IPS DF 6.9 (cell line): Measurements from ENCODE around the gene CEMP1.

ENCODE experiments used
- DNase-seq: peaks from one replicate; pipeline ENCODE4 v3.0.0-alpha.2; 2013; ENCODE audit warnings: low read depth, low spot score
- H3K27ac ChIP-seq: one replicate; pipeline ENCODE4 v1.5.1; 2013; ENCODE audit warnings: low read length, control low read depth
- H3K27me3 ChIP-seq: 2 replicates; pipeline ENCODE4 v1.6.1; 2013; ENCODE audit warnings: mild to moderate bottlenecking, low read length; ENCODE audit not compliant: control insufficient read depth, insufficient read depth
- H3K36me3 ChIP-seq: 2 replicates; pipeline ENCODE4 v1.6.1; 2013; ENCODE audit warnings: low read length; ENCODE audit not compliant: control insufficient read depth, insufficient read depth
- H3K4me1 ChIP-seq: 2 replicates; pipeline ENCODE4 v1.6.1; 2013; ENCODE audit warnings: low read length; ENCODE audit not compliant: control insufficient read depth, insufficient read depth
- H3K4me3 ChIP-seq: 2 replicates; pipeline ENCODE4 v1.5.1; 2013; ENCODE audit warnings: mild to moderate bottlenecking, low read length
- H3K9me3 ChIP-seq: 2 replicates; pipeline ENCODE4 v1.6.1; 2013; ENCODE audit warnings: low read length, inconsistent platforms; ENCODE audit not compliant: control insufficient read depth, insufficient read depth
- WGBS: extraction: QIAGEN DNeasy Blood & Tissue Kit; methylation state at CpG from one replicate; pipeline ENCODE4 v1.1.7; 2013; ENCODE audit warnings: mixed read lengths, missing lambda C conversion rate; ENCODE audit not compliant: insufficient read length, insufficient coverage; 5-methylcytosine and 5-hydroxymethylcytosine counted together

Gene CEMP1

DNA sequence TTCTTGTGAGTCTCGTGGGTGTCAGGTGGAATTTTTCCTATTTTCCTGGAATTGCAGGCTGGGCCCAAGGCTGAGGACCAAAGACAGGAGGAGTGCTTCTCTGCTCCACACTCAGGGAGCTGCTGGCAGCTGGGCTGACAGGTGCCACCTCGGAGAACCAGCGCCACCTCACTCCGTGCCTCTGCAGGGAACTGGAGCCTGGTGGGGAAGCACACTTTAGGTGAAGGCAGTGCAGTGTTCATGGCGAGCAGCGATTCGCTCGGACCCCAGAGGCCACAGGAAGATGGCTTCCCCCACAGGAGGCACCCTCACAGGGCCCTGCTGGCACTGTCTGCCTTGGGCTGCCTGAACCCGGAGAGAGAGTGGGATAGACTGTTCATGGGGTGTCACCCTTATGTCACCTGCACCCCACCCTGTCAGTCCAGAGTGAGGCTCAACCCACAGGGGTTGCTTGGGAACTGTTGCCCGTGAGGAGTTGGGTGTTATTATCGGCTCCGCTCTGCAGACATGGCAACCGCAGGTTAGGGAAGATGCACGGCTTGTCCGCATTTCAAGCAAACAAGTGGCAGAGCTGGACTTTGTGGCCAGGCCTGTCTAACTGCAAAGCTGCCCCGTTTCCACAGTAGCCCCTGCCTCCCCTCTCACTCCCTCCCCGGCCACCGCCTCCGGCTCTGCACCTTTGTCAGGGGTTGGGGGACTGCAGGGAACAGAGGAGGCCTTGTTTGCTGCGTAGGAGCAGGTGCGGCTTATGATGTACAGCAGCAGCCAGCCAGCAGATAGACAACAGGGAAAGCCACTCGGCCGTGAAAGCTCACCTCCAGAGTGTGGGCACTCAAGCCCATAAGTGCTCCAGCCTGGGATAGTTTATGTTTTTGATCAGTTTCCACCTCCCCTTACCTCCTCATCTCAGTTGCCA is 40.8 kb downstream of the CEMP1 start:
- Histone ChIP-seq H3K27ac (no peak overlapping the region), H3K36me3 (no peaks in the 10 kb centered on the region), H3K9me3 (no peaks in the 10 kb centered on the region), H3K4me3 (no peak overlapping the region; the same call in 1 of the 2 replicates), H3K27me3 (no peaks in the 10 kb centered on the region), H3K4me1 (no peaks in the 10 kb centered on the region)
- DNase-seq = no peak
- no CpG with 5 or more reads among the region's 23 CpGs for WGBS

DNA sequence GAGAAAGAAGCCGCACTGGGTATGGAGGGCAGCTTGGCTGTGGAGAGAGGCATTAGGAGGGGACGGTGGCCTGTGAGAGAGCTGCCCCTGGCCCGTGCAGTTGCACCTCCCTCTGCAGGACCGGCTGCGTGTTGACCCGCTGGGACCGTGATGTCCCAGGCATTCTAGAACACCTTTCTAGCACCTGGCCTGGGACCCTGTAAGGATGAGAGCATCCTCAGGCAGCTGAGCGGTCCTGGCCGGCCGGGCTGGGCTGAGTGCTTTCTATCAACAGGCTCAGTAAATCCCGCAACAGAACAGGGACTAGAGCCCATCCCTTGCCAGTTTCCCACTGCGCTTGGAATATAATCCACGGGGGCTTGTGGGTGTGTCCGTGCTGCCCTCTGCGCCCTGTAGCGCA is 41.6 kb downstream of the CEMP1 start:
- DNase-seq = no peak
- no CpG with 5 or more reads among the region's 16 CpGs for WGBS
- Histone ChIP-seq H3K36me3 (no peaks in the 10 kb centered on the region), H3K27me3 (no peaks in the 10 kb centered on the region), H3K9me3 (no peaks in the 10 kb centered on the region), H3K4me3 (no peak overlapping the region), H3K27ac (no peak overlapping the region), H3K4me1 (no peaks in the 10 kb centered on the region)

DNA sequence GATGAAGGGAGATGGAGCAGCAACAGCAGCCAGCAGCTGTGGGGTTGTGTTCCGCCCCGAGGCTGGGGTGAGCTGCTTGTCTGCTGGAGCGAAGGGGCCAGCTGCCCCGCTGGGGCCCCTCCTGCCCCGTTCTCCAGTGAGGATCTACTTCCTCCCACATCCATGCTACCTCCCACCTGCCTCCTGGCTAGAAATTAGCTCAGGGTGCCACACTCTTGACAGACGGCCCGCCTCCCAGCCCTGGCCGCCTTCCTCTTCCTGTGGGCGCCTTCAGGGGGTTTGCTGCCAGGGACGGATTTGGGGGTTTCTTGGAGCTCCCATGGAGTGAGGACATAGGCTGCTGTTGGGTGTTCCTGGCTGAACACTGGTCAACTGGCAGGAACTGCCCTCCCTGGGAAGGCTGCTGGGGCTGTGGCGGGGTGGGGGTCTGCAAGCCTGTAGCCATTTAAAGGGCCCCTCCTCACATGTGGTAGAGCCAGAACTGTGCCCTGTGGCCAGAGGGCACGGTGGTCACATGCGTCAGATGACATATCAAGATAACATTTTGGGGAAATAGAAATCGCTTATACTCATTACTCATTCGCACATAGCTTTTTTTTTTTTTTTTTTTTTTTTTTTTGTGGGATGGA is 43.2 kb downstream of the CEMP1 start:
- no peak for DNase-seq
- Histone ChIP-seq H3K27ac (no peak overlapping the region), H3K9me3 (no peaks in the 10 kb centered on the region), H3K4me1 (no peaks in the 10 kb centered on the region), H3K4me3 (no peak overlapping the region), H3K36me3 (no peaks in the 10 kb centered on the region), H3K27me3 (no peaks in the 10 kb centered on the region)
- no CpG with 5 or more reads among the region's 15 CpGs for whole genome bisulfite sequencing

DNA sequence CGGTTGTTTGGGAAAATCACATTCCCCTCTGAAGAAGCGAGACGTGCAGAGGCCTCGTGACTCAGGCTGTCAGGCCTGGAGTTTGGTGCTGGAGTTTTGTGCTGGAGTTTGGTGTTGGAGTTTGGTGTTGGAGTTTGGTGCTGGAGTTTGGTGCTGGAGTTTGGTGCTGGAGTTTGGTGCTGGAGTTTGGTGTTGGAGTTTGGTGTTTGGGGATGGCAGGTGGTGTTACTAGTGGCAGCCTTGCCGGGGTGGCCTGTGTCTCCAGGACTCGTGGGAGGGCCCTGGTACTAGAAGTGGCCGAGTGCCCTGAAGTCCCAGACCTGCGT is 43.7 kb downstream of the CEMP1 start:
- H3K9me3 ChIP-seq = no peaks in the 10 kb centered on the region
- H3K27ac ChIP-seq = no peak overlapping the region
- H3K4me1 ChIP-seq = no peaks in the 10 kb centered on the region
- H3K36me3 ChIP-seq = no peaks in the 10 kb centered on the region
- H3K27me3 ChIP-seq = no peaks in the 10 kb centered on the region
- H3K4me3 ChIP-seq = no peak overlapping the region
- DNase-seq = no peak
- WGBS = no CpG with 5 or more reads among the region's 8 CpGs

DNA sequence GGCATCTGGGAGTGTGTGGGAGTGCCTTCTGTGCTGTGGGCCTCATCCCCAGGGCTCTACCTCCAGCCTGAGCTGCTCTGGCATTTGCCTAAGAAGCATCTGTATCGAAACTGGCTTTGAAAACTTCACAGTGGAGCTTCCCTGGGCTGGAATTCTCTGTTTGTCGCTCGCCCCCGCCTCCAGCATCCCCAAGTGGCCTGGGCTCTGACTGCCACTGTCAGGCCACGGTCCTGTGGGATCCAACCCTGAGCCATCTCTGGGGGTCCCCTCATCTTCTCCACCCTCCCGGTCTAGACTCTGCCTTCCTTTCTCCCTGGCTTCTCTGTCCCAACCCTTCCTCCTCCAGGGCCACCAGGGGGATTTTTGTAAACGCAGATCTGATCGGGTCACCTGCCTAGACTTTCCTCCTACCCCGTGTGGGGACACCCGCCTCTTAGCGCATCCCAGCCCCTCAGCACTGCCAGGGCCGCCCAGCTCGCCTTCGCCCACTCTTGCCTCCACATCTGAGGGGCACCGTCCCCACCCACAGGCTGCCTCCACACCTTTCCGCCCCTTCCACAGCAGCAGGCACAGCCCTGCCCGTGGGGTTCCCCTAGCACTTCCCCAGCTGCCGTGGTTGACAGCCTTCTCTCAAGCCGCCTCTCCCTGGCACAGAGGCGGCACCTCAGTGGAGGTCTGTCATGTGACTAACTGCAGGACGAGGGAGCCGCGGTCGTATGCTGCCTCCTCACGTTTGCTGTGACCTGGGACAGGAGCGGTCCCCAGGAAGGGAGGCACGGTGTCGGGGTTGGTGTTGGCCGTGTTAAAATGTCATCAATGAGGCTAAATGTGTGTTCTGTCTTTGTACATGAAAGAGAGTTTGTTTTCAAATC is 44.3 kb downstream of the CEMP1 start:
- no peaks in the 10 kb centered on the region for H3K27me3 ChIP-seq
- no peaks in the 10 kb centered on the region for H3K36me3 ChIP-seq
- no peak overlapping the region for H3K4me3 ChIP-seq
- WGBS = no CpG with 5 or more reads among the region's 29 CpGs
- H3K27ac ChIP-seq = no peak overlapping the region
- DNase-seq = no peak
- no peaks in the 10 kb centered on the region for H3K9me3 ChIP-seq
- no peaks in the 10 kb centered on the region for H3K4me1 ChIP-seq

DNA sequence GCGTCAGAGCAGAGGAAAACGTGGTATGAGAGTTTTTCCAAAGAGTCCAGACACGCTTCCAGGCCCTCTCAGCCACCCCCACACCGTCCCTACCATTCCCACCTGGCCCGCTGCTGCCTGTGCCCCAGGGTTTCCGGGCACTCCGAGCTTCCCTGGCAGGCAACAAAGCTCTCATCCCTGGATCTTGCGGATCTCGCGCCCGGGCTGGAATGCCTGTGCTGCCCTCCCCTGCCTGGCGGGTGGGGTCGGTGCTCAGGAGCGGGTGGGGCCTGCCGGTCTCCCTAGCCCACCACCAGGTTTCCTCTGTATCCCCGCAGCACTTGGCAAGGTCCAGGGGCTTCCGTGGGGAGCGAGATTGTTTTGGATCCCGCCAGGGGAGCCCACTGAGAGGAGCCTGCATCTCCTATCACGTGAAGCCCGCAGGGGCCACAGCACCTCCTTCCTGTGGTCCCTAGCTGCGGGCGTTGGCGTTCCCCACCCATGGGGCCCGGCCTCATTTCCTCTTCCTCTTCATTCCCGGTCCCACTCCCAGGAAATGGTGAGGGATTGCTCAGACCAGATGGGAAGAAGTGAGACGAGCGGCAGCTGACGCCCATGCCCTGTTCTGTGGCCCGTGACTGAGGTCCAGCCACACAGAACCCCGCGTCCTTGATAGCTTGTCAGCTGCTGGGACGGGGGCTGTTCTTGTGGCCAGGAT is 45.2 kb downstream of the CEMP1 start:
- H3K36me3 ChIP-seq = no peaks in the 10 kb centered on the region
- no peak overlapping the region for H3K4me3 ChIP-seq
- no CpG with 5 or more reads among the region's 33 CpGs for WGBS
- no peaks in the 10 kb centered on the region for H3K4me1 ChIP-seq
- H3K27me3 ChIP-seq = no peaks in the 10 kb centered on the region
- no peak overlapping the region for H3K27ac ChIP-seq
- H3K9me3 ChIP-seq = no peaks in the 10 kb centered on the region
- DNase-seq = no peak

DNA sequence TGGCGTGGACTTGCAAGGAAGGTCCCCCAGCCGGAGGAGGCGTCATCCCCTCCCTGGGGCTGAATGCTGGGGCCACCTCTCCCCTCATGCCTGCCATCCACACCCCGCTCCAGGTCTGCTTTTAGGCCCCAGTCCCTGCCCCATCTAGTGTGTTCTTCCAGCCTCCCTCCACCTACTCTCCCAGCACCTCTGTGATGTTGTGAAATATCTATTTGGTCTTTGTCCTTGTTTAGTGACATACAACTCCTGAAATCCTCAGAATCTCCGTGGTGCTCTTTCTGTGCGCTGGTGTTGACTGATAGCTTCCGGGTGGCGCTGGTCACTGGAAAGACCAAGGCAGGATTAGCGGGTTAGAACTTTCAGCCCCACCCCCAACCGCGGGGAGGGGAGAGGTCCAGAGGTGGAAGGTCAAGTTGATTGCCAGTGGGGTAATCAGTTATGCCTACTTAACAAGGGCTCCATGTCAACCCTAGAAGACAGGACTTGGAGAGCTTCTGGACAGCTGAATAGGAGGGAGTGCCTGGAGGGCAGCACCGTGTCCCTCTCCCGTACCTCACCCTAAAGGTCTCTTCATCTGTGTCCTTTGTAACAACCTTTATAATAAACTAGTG is 46.2 kb downstream of the CEMP1 start:
- Histone ChIP-seq H3K27me3 (no peaks in the 10 kb centered on the region), H3K9me3 (no peaks in the 10 kb centered on the region), H3K4me3 (no peak overlapping the region), H3K4me1 (no peaks in the 10 kb centered on the region), H3K36me3 (no peaks in the 10 kb centered on the region), H3K27ac (no peak overlapping the region)
- no CpG with 5 or more reads among the region's 13 CpGs for WGBS
- DNase-seq = no peak

DNA sequence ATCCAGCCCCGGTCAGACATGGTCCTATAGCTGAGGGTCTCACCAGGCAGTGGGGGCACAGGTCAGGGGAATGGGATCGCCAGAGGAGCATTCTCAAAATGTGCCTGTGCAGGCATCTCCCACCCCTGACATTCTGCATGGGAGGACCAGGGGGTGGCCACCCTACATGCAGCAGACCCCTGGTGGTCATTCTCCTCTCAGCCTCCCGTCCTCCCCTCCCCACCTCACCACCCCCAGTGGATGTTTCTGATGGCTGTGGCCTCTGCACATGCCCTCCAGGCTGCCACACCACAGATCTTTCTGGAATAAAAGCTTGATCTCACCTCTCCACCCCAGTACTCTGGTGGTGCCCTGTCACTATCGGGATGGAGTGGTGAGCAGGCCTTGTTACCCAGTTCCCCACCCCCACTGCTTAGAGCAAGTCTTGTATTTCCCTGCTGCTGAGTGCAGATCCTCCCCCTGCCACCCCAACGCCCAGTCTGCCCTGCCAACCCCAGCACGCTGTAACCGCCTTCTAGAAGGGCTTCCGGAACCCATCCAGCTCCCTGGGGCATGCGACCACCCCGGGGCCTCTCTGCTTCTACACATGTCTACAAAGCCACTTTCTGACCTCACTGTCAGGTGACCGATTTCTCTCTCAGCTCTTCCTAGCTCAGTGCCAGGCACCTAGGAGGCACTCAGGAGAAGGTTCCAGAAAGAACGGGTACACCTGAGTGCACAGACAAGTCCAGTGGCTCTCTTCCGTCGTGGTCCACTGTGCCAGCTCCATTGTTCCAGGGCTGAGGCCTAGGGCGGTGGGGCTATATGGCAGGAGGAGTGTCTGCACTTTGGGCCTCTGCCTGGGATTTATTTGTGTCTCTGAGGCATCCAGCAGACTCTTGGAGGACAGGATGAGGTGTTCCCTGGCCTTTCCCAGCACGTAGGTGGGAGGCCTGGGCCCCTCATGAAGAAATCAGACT is 47.0 kb downstream of the CEMP1 start:
- DNase-seq = no peak
- Histone ChIP-seq H3K36me3 (no peaks in the 10 kb centered on the region), H3K27me3 (no peaks in the 10 kb centered on the region), H3K4me3 (no peak overlapping the region), H3K4me1 (no peaks in the 10 kb centered on the region), H3K9me3 (no peaks in the 10 kb centered on the region), H3K27ac (no peak overlapping the region)
- no CpG with 5 or more reads among the region's 16 CpGs for WGBS
